SK-N-SH treated with all-trans-retinoic acid at 6 μM for 48 hours (cell line): ENCODE measurements around the gene TTLL1.

Source experiments
- ATAC-seq: fragments of 200-7000 bp; cut with Tn5 transposase; 3 replicates; pipeline ENCODE4 v1.9.1; 2020; ENCODE audit warnings: mild to moderate bottlenecking, moderate library complexity
- ARNTL ChIP-seq: fragments of 450-650 bp; formaldehyde crosslinking; IDR thresholded peaks from 2 replicates; pipeline ENCODE4 v1.5.0; 2020; ENCODE audit warnings: low read depth, mild to moderate bottlenecking, moderate library complexity, borderline replicate concordance
- BACH2 ChIP-seq: fragments of 250-450 bp; sonication (Bioruptor Pico); IDR thresholded peaks from 2 replicates; pipeline ENCODE4 v1.9.0; 2021; ENCODE audit warnings: mild to moderate bottlenecking, borderline replicate concordance
- GLIS3 ChIP-seq: fragments of 250-450 bp; sonication (Bioruptor Pico); IDR thresholded peaks from 2 replicates; pipeline ENCODE4 v1.5.0; 2020; ENCODE audit warnings: mild to moderate bottlenecking, moderate library complexity
- ISL1 ChIP-seq: fragments of 250-450 bp; sonication (Bioruptor Pico); IDR thresholded peaks from 2 replicates; pipeline ENCODE4 v2.1.2; 2022; ENCODE audit warnings: mild to moderate bottlenecking, moderate library complexity
- OSR1 ChIP-seq: fragments of 250-450 bp; sonication (Bioruptor Pico); IDR thresholded peaks from 2 replicates; pipeline ENCODE4 v1.8.0; 2022; ENCODE audit warnings: moderate library complexity, mild to moderate bottlenecking, inconsistent platforms
- PPARA ChIP-seq: fragments of 250-450 bp; sonication (Bioruptor Pico); IDR thresholded peaks from 2 replicates; pipeline ENCODE4 v1.5.0; 2020; ENCODE audit warnings: mild to moderate bottlenecking, borderline replicate concordance
- RARB ChIP-seq: fragments of 250-450 bp; sonication (Bioruptor Pico); IDR thresholded peaks from 2 replicates; pipeline ENCODE4 v1.8.0; 2021; ENCODE audit warnings: mild to moderate bottlenecking, moderate library complexity
- SNAI2 ChIP-seq: fragments of 250-450 bp; sonication (Bioruptor Pico); IDR thresholded peaks from 2 replicates; pipeline ENCODE4 v1.5.0; 2020; ENCODE audit warnings: mild to moderate bottlenecking, moderate library complexity
- TCF4 ChIP-seq: fragments of 250-450 bp; sonication (Bioruptor Pico); IDR thresholded peaks from 2 replicates; pipeline ENCODE4 v1.8.0; 2021; ENCODE audit warnings: mild to moderate bottlenecking, moderate library complexity, borderline replicate concordance
- TOX ChIP-seq: fragments of 250-450 bp; sonication (Bioruptor Pico); IDR thresholded peaks from 2 replicates; pipeline ENCODE4 v1.8.0; 2021; ENCODE audit warnings: mild to moderate bottlenecking, moderate library complexity, borderline replicate concordance
- ZC3H10 ChIP-seq: fragments of 250-450 bp; sonication (Bioruptor Pico); IDR thresholded peaks from 2 replicates; pipeline ENCODE4 v1.5.1; 2021; ENCODE audit warnings: mild to moderate bottlenecking, moderate library complexity
- ZFP3 ChIP-seq: fragments of 250-450 bp; sonication (Bioruptor Pico); IDR thresholded peaks from 2 replicates; pipeline ENCODE4 v1.5.0; 2020; ENCODE audit warnings: mild to moderate bottlenecking, moderate library complexity
- ZFP30 ChIP-seq: fragments of 450-650 bp; formaldehyde crosslinking; IDR thresholded peaks from 2 replicates; pipeline ENCODE4 v1.5.0; 2022; ENCODE audit warnings: mild to moderate bottlenecking, moderate library complexity
- ZNF565 ChIP-seq: fragments of 450-650 bp; formaldehyde crosslinking; conservative IDR thresholded peaks from 2 replicates; pipeline ENCODE4 v1.5.0; 2020; ENCODE audit warnings: low read depth, mild to moderate bottlenecking, moderate library complexity
- TF ChIP-seq, protein P1 (sequence below): fragments of 250-450 bp; sonication (Bioruptor Pico); IDR thresholded peaks from 2 replicates; pipeline ENCODE4 v1.5.1; 2021; ENCODE audit warnings: mild to moderate bottlenecking, moderate library complexity
- TF ChIP-seq, protein P2 (sequence below): fragments of 250-450 bp; sonication (Bioruptor Pico); IDR thresholded peaks from 2 replicates; pipeline ENCODE4 v1.5.1; 2020; ENCODE audit warnings: low read depth, mild to moderate bottlenecking, moderate library complexity
- TF ChIP-seq, protein P3 (sequence below): fragments of 250-450 bp; sonication (Bioruptor Pico); IDR thresholded peaks from 2 replicates; pipeline ENCODE4 v1.8.0; 2020; ENCODE audit warnings: mild to moderate bottlenecking, moderate library complexity, borderline replicate concordance
- TF ChIP-seq, protein P4 (sequence below): fragments of 250-450 bp; sonication (Bioruptor Pico); IDR thresholded peaks from 2 replicates; pipeline ENCODE4 v1.5.0; 2020; ENCODE audit warnings: mild to moderate bottlenecking, moderate library complexity
- TF ChIP-seq, protein P5 (sequence below): fragments of 250-450 bp; sonication (Bioruptor Pico); IDR thresholded peaks from 2 replicates; pipeline ENCODE4 v1.8.0; 2021; ENCODE audit warnings: low read depth, mild to moderate bottlenecking, moderate library complexity, borderline replicate concordance

Gene TTLL1

DNA sequence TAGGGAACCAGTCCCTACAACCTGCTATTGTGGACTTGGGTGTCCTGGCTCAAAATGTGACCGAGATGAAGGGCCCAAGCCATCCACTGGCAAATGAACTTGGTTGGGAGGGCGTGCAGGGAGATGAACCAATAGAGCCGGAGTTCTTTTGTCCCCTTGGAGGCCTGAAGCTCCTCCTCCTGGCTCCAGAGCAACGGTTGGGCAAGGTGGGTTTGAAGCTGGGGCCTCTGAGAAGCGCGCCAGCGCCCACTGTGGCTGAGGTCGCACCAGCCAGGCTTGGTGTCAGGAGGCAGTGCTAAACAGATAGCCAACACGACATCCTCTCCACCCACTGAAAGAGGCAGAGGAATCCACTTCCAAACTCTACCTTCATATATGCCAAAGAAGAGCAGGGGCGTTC lies 38.2 kb downstream of the TTLL1 start (continued):
- TF ChIP-seq, protein P1, sequence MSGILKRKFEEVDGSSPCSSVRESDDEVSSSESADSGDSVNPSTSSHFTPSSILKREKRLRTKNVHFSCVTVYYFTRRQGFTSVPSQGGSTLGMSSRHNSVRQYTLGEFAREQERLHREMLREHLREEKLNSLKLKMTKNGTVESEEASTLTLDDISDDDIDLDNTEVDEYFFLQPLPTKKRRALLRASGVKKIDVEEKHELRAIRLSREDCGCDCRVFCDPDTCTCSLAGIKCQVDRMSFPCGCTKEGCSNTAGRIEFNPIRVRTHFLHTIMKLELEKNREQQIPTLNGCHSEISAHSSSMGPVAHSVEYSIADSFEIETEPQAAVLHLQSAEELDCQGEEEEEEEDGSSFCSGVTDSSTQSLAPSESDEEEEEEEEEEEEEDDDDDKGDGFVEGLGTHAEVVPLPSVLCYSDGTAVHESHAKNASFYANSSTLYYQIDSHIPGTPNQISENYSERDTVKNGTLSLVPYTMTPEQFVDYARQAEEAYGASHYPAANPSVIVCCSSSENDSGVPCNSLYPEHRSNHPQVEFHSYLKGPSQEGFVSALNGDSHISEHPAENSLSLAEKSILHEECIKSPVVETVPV (CRISPR knock-in tag) = no peak
- TF ChIP-seq TOX (CRISPR knock-in tag) (no peak), ZFP3 (CRISPR knock-in tag) (no peak), ZFP30 (CRISPR knock-in tag) (no peak), ZC3H10 (no peak), RARB (CRISPR knock-in tag) (no peak), OSR1 (CRISPR knock-in tag) (no peak), ZNF565 (no peak), PPARA (CRISPR knock-in tag) (no peak)
- TF ChIP-seq, protein P2, sequence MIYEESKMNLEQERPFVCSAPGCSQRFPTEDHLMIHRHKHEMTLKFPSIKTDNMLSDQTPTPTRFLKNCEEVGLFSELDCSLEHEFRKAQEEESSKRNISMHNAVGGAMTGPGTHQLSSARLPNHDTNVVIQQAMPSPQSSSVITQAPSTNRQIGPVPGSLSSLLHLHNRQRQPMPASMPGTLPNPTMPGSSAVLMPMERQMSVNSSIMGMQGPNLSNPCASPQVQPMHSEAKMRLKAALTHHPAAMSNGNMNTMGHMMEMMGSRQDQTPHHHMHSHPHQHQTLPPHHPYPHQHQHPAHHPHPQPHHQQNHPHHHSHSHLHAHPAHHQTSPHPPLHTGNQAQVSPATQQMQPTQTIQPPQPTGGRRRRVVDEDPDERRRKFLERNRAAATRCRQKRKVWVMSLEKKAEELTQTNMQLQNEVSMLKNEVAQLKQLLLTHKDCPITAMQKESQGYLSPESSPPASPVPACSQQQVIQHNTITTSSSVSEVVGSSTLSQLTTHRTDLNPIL (CRISPR knock-in tag) = no peak
- TF ChIP-seq, protein P3, sequence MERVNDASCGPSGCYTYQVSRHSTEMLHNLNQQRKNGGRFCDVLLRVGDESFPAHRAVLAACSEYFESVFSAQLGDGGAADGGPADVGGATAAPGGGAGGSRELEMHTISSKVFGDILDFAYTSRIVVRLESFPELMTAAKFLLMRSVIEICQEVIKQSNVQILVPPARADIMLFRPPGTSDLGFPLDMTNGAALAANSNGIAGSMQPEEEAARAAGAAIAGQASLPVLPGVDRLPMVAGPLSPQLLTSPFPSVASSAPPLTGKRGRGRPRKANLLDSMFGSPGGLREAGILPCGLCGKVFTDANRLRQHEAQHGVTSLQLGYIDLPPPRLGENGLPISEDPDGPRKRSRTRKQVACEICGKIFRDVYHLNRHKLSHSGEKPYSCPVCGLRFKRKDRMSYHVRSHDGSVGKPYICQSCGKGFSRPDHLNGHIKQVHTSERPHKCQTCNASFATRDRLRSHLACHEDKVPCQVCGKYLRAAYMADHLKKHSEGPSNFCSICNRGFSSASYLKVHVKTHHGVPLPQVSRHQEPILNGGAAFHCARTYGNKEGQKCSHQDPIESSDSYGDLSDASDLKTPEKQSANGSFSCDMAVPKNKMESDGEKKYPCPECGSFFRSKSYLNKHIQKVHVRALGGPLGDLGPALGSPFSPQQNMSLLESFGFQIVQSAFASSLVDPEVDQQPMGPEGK (CRISPR knock-in tag) = no peak

DNA sequence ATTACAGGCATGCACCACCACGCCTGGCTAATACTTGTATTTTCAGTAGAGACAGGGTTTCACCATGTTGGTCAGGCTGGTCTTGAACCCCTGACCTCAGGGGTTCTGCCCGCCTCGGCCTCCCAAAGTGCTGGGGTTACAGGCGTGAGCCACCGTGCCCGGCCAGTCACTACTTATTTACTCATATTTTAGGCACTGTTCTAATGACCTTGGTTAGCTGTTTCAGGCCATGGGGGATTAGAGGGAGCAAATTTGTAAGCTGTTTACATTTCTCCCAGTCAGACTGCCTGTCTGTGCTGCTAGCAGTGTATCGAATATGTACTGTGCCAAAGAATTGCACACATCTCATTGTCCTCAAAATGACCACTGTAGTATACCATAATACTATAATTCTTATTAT lies 41.6 kb downstream of the TTLL1 start:
- no peak for ATAC-seq
- TF ChIP-seq ISL1 = no peak
- TF ChIP-seq, protein P2 (CRISPR knock-in tag) = no peak
- no peak for TF ChIP-seq SNAI2 (CRISPR knock-in tag)
- TF ChIP-seq, protein P4, sequence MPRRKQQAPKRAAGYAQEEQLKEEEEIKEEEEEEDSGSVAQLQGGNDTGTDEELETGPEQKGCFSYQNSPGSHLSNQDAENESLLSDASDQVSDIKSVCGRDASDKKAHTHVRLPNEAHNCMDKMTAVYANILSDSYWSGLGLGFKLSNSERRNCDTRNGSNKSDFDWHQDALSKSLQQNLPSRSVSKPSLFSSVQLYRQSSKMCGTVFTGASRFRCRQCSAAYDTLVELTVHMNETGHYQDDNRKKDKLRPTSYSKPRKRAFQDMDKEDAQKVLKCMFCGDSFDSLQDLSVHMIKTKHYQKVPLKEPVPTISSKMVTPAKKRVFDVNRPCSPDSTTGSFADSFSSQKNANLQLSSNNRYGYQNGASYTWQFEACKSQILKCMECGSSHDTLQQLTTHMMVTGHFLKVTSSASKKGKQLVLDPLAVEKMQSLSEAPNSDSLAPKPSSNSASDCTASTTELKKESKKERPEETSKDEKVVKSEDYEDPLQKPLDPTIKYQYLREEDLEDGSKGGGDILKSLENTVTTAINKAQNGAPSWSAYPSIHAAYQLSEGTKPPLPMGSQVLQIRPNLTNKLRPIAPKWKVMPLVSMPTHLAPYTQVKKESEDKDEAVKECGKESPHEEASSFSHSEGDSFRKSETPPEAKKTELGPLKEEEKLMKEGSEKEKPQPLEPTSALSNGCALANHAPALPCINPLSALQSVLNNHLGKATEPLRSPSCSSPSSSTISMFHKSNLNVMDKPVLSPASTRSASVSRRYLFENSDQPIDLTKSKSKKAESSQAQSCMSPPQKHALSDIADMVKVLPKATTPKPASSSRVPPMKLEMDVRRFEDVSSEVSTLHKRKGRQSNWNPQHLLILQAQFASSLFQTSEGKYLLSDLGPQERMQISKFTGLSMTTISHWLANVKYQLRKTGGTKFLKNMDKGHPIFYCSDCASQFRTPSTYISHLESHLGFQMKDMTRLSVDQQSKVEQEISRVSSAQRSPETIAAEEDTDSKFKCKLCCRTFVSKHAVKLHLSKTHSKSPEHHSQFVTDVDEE (CRISPR knock-in tag) = no peak
- no peak for TF ChIP-seq BACH2 (CRISPR knock-in tag)
- TF ChIP-seq TCF4 = no peak
- TF ChIP-seq ARNTL = no peak
- TF ChIP-seq, protein P5, sequence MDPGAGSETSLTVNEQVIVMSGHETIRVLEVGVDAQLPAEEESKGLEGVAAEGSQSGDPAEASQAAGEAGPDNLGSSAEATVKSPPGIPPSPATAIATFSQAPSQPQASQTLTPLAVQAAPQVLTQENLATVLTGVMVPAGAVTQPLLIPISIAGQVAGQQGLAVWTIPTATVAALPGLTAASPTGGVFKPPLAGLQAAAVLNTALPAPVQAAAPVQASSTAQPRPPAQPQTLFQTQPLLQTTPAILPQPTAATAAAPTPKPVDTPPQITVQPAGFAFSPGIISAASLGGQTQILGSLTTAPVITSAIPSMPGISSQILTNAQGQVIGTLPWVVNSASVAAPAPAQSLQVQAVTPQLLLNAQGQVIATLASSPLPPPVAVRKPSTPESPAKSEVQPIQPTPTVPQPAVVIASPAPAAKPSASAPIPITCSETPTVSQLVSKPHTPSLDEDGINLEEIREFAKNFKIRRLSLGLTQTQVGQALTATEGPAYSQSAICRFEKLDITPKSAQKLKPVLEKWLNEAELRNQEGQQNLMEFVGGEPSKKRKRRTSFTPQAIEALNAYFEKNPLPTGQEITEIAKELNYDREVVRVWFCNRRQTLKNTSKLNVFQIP (CRISPR knock-in tag) = no peak
- no peak for TF ChIP-seq ZNF565
- TF ChIP-seq, protein P3 (CRISPR knock-in tag) = no peak
- no peak for TF ChIP-seq TOX (CRISPR knock-in tag)
- TF ChIP-seq ZFP3 (CRISPR knock-in tag) = no peak
- no peak for TF ChIP-seq GLIS3 (CRISPR knock-in tag)
- no peak for TF ChIP-seq ZFP30 (CRISPR knock-in tag)
- TF ChIP-seq OSR1 (CRISPR knock-in tag) = no peak
